WTC11 (cell line): ENCODE results near the gene KCNH8. TPM values are rescaled to one million over a fixed set of nuclear protein-coding genes. Genes with fewer than 3 reads are reported as not detected.

Experiments used
- ATAC-seq: fragments of 200-7000 bp; cut with Tn5 transposase; 2 replicates; pipeline ENCODE4 v1.10.0; 2021; ENCODE audit warnings: mild to moderate bottlenecking, moderate library complexity
- CTCF ChIA-PET: fragments of 300-600 bp; sonication (Branson Sonifier 250); formaldehyde crosslinking; loops from one replicate; lab custom pipeline; 2021; ENCODE audit warnings: antibody characterized with exemption; lab: Charles Lee
- POLR2A ChIA-PET: fragments of 350-600 bp; sonication (Branson Sonifier 250); formaldehyde crosslinking; loops from one replicate; lab custom pipeline; 2021; ENCODE audit warnings: antibody characterized with exemption; lab: Charles Lee
- DNase-seq: peaks from one replicate; pipeline ENCODE4 v3.0.0; 2021; ENCODE audit warnings: low spot score
- H3K27ac Mint-ChIP-seq: 2 replicates; pipeline ENCODE4 v1.8.0; 2021; ENCODE audit warnings: mixed read lengths
- H3K27me3 Mint-ChIP-seq: 2 replicates; pipeline ENCODE4 v1.8.0; 2021; ENCODE audit warnings: low read depth, mild to moderate bottlenecking, moderate library complexity, mixed read lengths
- H3K36me3 Mint-ChIP-seq: 2 replicates; pipeline ENCODE4 v1.8.0; 2021; ENCODE audit warnings: mixed read lengths
- H3K4me1 Mint-ChIP-seq: 2 replicates; pipeline ENCODE4 v1.8.0; 2022; ENCODE audit warnings: mixed read lengths
- H3K4me3 Mint-ChIP-seq: 2 replicates; pipeline ENCODE4 v1.8.0; 2021; ENCODE audit warnings: mild to moderate bottlenecking, moderate library complexity, mixed read lengths
- H3K9me3 Mint-ChIP-seq: 2 replicates; pipeline ENCODE4 v1.8.0; 2021; ENCODE audit warnings: mixed read lengths
- ATF2 ChIP-seq: sonication (generic); formaldehyde crosslinking; IDR thresholded peaks from 2 replicates; pipeline ENCODE4 v1.8.1; 2022; ENCODE audit warnings: low read depth, missing genetic modification reagents, borderline replicate concordance
- CBFB ChIP-seq: sonication (generic); formaldehyde crosslinking; IDR thresholded peaks from 2 replicates; pipeline ENCODE4 v1.8.1; 2022; ENCODE audit warnings: mild to moderate bottlenecking, low read depth, missing genetic modification reagents
- ELF4 ChIP-seq: sonication (generic); formaldehyde crosslinking; IDR thresholded peaks from 2 replicates; pipeline ENCODE4 v1.8.1; 2022; ENCODE audit warnings: low read depth, mild to moderate bottlenecking, moderate library complexity, missing genetic modification reagents
- ERG ChIP-seq: fragments of 250-450 bp; sonication (Bioruptor Pico); IDR thresholded peaks from 2 replicates; pipeline ENCODE4 v1.8.0; 2021; ENCODE audit warnings: mild to moderate bottlenecking
- FOXP1 ChIP-seq: sonication (generic); formaldehyde crosslinking; IDR thresholded peaks from 2 replicates; pipeline ENCODE4 v1.8.0; 2022; ENCODE audit warnings: missing genetic modification reagents, mild to moderate bottlenecking, moderate library complexity, borderline replicate concordance
- GABPB1 ChIP-seq: sonication (generic); formaldehyde crosslinking; IDR thresholded peaks from 2 replicates; pipeline ENCODE4 v1.8.1; 2023; ENCODE audit warnings: mild to moderate bottlenecking, missing genetic modification reagents
- GRHL2 ChIP-seq: fragments of 250-450 bp; sonication (Bioruptor Pico); IDR thresholded peaks from 2 replicates; pipeline ENCODE4 v1.8.0; 2022; ENCODE audit warnings: mild to moderate bottlenecking, moderate library complexity; ENCODE audit not compliant: insufficient replicate concordance, severe bottlenecking
- GTF2I ChIP-seq: fragments of 250-450 bp; sonication (Bioruptor Pico); conservative IDR thresholded peaks from 2 replicates; pipeline ENCODE4 v1.4.0; 2021; ENCODE audit warnings: mild to moderate bottlenecking
- HMGXB4 ChIP-seq: sonication (generic); formaldehyde crosslinking; IDR thresholded peaks from 2 replicates; pipeline ENCODE4 v1.8.1; 2023; ENCODE audit warnings: mild to moderate bottlenecking, moderate library complexity, missing genetic modification reagents
- NFYB ChIP-seq: sonication (generic); formaldehyde crosslinking; conservative IDR thresholded peaks from 2 replicates; pipeline ENCODE4 v1.8.0; 2022; ENCODE audit warnings: low read depth, missing genetic modification reagents
- NR3C1 ChIP-seq: sonication (generic); formaldehyde crosslinking; conservative IDR thresholded peaks from 2 replicates; pipeline ENCODE4 v1.8.1; 2023; ENCODE audit warnings: low read depth, mild to moderate bottlenecking, missing genetic modification reagents
- PREB ChIP-seq: sonication (generic); formaldehyde crosslinking; IDR thresholded peaks from 2 replicates; pipeline ENCODE4 v1.8.1; 2022; ENCODE audit warnings: mild to moderate bottlenecking, missing genetic modification reagents, moderate library complexity, borderline replicate concordance
- PRRX2 ChIP-seq: fragments of 250-450 bp; sonication (Bioruptor Pico); IDR thresholded peaks from 2 replicates; pipeline ENCODE4 v1.8.0; 2021; ENCODE audit warnings: mild to moderate bottlenecking
- RELA ChIP-seq: sonication (generic); formaldehyde crosslinking; IDR thresholded peaks from 2 replicates; pipeline ENCODE4 v1.8.1; 2022; ENCODE audit warnings: missing genetic modification reagents, mild to moderate bottlenecking, borderline replicate concordance
- STAT6 ChIP-seq: sonication (generic); formaldehyde crosslinking; conservative IDR thresholded peaks from 2 replicates; pipeline ENCODE4 v1.8.1; 2023; ENCODE audit warnings: mild to moderate bottlenecking, low read depth, missing genetic modification reagents, moderate library complexity
- TEAD4 ChIP-seq: sonication (generic); formaldehyde crosslinking; IDR thresholded peaks from 2 replicates; pipeline ENCODE4 v1.8.0; 2022; ENCODE audit warnings: mild to moderate bottlenecking, missing genetic modification reagents
- ZNF317 ChIP-seq: sonication (generic); formaldehyde crosslinking; IDR thresholded peaks from 2 replicates; pipeline ENCODE4 v1.8.1; 2023; ENCODE audit warnings: low read depth, mild to moderate bottlenecking, moderate library complexity, missing genetic modification reagents, borderline replicate concordance
- ZSCAN18 ChIP-seq: fragments of 250-450 bp; sonication (Bioruptor Pico); IDR thresholded peaks from 2 replicates; pipeline ENCODE4 v2.1.2; 2022; ENCODE audit warnings: mild to moderate bottlenecking, moderate library complexity
- total RNA-seq: library from RNA; stranded (reverse); gene quantifications from 3 replicates; pipeline ENCODE4 v1.2.3, GENCODE V29; 2021
- TF ChIP-seq, protein P1 (sequence below): fragments of 250-450 bp; sonication (Bioruptor Pico); IDR thresholded peaks from 2 replicates; pipeline ENCODE4 v1.9.0; 2021; ENCODE audit warnings: mild to moderate bottlenecking
- TF ChIP-seq, protein P2 (sequence below): sonication (generic); formaldehyde crosslinking; IDR thresholded peaks from 2 replicates; pipeline ENCODE4 v1.8.0; 2022; ENCODE audit warnings: mild to moderate bottlenecking, missing genetic modification reagents

Gene KCNH8
- total RNA-seq, 1 experiment from 2014 or later: 2.8 TPM

DNA sequence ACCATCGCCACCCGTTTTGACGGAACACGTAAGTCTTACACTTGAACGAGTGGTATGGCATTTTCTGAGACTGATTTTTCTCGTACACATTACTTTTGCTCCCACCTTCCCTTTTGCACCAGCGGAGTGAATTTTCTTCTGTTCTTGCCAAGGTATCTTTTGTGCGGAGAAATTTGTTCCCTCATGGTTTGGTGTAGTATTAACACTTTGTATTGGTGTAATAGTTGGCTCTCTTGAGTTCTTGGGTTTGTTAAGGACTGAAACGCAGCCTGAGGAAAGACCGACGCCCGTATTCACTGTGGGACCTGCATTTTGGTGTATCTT, 420 bp downstream of the KCNH8 start:
- ChIA-PET POLR2A (no interaction called here), CTCF (interaction anchor here (1.2 to 1.5 kb wide), 2 partner anchors 25 to 84 kb away, joined by 3 to 5 read pairs; no protein-coding TSS in a partner anchor)
- Mint-ChIP-seq H3K36me3 (no peaks in the 10 kb centered on the region; the same call in 1 of the 2 replicates), H3K27ac (no peak overlapping the region; the same call in 1 of the 2 replicates), H3K27me3 (no peaks in the 10 kb centered on the region), H3K4me1 (peaks cover 30% of the 10 kb centered on the region), H3K4me3 (peak overlapping the region; percentile 85), H3K9me3 (peaks cover 6% of the 10 kb centered on the region)
- TF ChIP-seq RELA (no peak), GTF2I (CRISPR knock-in tag) (no peak), HMGXB4 (CRISPR knock-in tag) (no peak), GABPB1 (CRISPR knock-in tag) (no peak), PREB (CRISPR knock-in tag) (no peak), ATF2 (CRISPR knock-in tag) (no peak), ELF4 (CRISPR knock-in tag) (no peak), CBFB (CRISPR knock-in tag) (no peak), NR3C1 (no peak), ZSCAN18 (CRISPR knock-in tag) (no peak), STAT6 (CRISPR knock-in tag) (no peak), ERG (CRISPR knock-in tag) (no peak), FOXP1 (CRISPR knock-in tag) (no peak), ZNF317 (no peak), GRHL2 (CRISPR knock-in tag) (no peak), TEAD4 (CRISPR knock-in tag) (no peak), NFYB (no peak), PRRX2 (CRISPR knock-in tag) (no peak)
- TF ChIP-seq, protein P1, sequence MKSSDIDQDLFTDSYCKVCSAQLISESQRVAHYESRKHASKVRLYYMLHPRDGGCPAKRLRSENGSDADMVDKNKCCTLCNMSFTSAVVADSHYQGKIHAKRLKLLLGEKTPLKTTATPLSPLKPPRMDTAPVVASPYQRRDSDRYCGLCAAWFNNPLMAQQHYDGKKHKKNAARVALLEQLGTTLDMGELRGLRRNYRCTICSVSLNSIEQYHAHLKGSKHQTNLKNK: no peak
- TF ChIP-seq, protein P2, sequence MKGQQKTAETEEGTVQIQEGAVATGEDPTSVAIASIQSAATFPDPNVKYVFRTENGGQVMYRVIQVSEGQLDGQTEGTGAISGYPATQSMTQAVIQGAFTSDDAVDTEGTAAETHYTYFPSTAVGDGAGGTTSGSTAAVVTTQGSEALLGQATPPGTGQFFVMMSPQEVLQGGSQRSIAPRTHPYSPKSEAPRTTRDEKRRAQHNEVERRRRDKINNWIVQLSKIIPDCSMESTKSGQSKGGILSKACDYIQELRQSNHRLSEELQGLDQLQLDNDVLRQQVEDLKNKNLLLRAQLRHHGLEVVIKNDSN (CRISPR knock-in tag): no peak
- DNase-seq (no peak), ATAC-seq (no peak)
